Keratinocyte (primary cell): Measurements from ENCODE around the gene ANXA11. TPM values are rescaled to one million over a fixed set of nuclear protein-coding genes. Genes with fewer than 3 reads are reported as not detected.
A peak's percentile ranks its signal among the peaks of the same experiment; 100 is the strongest.

Experiments
- DNase-seq: peaks from one replicate; pipeline ENCODE4 v3.0.0-alpha.2; 2011; ENCODE audit warnings: low read depth, missing footprints, low spot score
- FAIRE-seq: peaks from 2 replicates; lab custom pipeline; 2011; peaks lifted over from hg19 to GRCh38; lab: Jason Lieb, UNC
- H2AFZ ChIP-seq: 2 replicates; pipeline ENCODE4 v1.6.0; 2012; ENCODE audit warnings: low read length, control low read depth, inconsistent platforms; ENCODE audit not compliant: control insufficient read depth
- H3K27ac ChIP-seq: 2 replicates; pipeline ENCODE4 v1.5.1; 2011; ENCODE audit warnings: low read length; ENCODE audit not compliant: control insufficient read depth, insufficient read depth
- H3K27me3 ChIP-seq: 3 replicates; pipeline ENCODE4 v1.6.0; 2011; ENCODE audit warnings: low read length; ENCODE audit not compliant: control insufficient read depth, insufficient read depth; ENCODE audit errors: extremely low read depth
- H3K36me3 ChIP-seq, 2 experiments: 2 replicates in 1 of 2; 3 replicates in 1 of 2; pipeline ENCODE4 v1.5.1; 2011; ENCODE audit warnings: low read length in 2 of 2, mild to moderate bottlenecking in 1 of 2; ENCODE audit not compliant: control insufficient read depth in 2 of 2, insufficient read depth in 2 of 2; ENCODE audit errors: extremely low read depth in 1 of 2
- H3K4me1 ChIP-seq: 3 replicates; pipeline ENCODE4 v1.5.1; 2011; ENCODE audit warnings: low read length; ENCODE audit not compliant: control insufficient read depth, insufficient read depth; ENCODE audit errors: extremely low read depth
- H3K4me2 ChIP-seq: 3 replicates; pipeline ENCODE4 v1.6.0; 2011; ENCODE audit warnings: low read depth, low read length; ENCODE audit not compliant: control insufficient read depth, insufficient read depth; ENCODE audit errors: extremely low read depth
- H3K4me3 ChIP-seq, 3 experiments: fragments of 200-600 bp in 1 of 3; sonication (generic) in 1 of 3; 2 replicates in 2 of 3; 3 replicates in 1 of 3; pipeline ENCODE4 v1.5.1; 2011 to 2016; ENCODE audit warnings: low read length in 3 of 3, mild to moderate bottlenecking in 3 of 3, control low read depth in 2 of 3, inconsistent platforms in 1 of 3, low read depth in 1 of 3, mixed read lengths in 1 of 3, mixed run types in 1 of 3, moderate library complexity in 1 of 3; ENCODE audit not compliant: control insufficient read depth in 2 of 3, insufficient read depth in 2 of 3; ENCODE audit errors: extremely low read depth in 1 of 3
- H3K79me2 ChIP-seq: 2 replicates; pipeline ENCODE4 v1.6.0; 2012; ENCODE audit warnings: low read length; ENCODE audit not compliant: control insufficient read depth, insufficient read depth
- H3K9ac ChIP-seq: 3 replicates; pipeline ENCODE4 v1.6.0; 2011; ENCODE audit warnings: low read length; ENCODE audit not compliant: control insufficient read depth, insufficient read depth; ENCODE audit errors: extremely low read depth
- H3K9me1 ChIP-seq: 3 replicates; pipeline ENCODE4 v1.6.0; 2011; ENCODE audit warnings: low read length; ENCODE audit not compliant: control insufficient read depth, insufficient read depth; ENCODE audit errors: extremely low read depth
- H3K9me3 ChIP-seq: 2 replicates; pipeline ENCODE4 v1.5.1; 2012; ENCODE audit warnings: low read depth, low read length; ENCODE audit not compliant: control insufficient read depth
- H4K20me1 ChIP-seq: 3 replicates; pipeline ENCODE4 v1.6.0; 2011; ENCODE audit warnings: low read length; ENCODE audit not compliant: control insufficient read depth, insufficient read depth; ENCODE audit errors: extremely low read depth
- CTCF ChIP-seq, 3 experiments: IDR thresholded peaks in 1 of 3; conservative IDR thresholded peaks in 1 of 3; optimal IDR thresholded peaks in 1 of 3; 2 replicates in 2 of 3; 3 replicates in 1 of 3; pipeline versions ENCODE3 to v1.5.1; 2011; ENCODE audit warnings: low read length in 3 of 3, mild to moderate bottlenecking in 3 of 3, moderate library complexity in 2 of 3, control low read depth in 1 of 3, inconsistent platforms in 1 of 3; ENCODE audit not compliant: insufficient read depth in 2 of 3; ENCODE audit errors: extremely low read depth in 1 of 3
- EZH2 ChIP-seq: IDR thresholded peaks from one replicate; pipeline ENCODE4 v1.6.1; 2012; ENCODE audit warnings: inconsistent platforms, mild to moderate bottlenecking, low read length, moderate library complexity
- dilution Hi-C: fragments of 300-500 bp; cut with MboI; formaldehyde crosslinking; loops from one replicate; pipeline ENCODE4 v1.7.0; 2020; ENCODE audit warnings: low sequenced_read_pairs; ENCODE audit not compliant: extremely low pct_ligation_motif_present
- polyA plus RNA-seq, 5 experiments: library from polyadenylated mRNA; depleted of rRNA in 3 of 5; stranded (reverse) in 3 of 5; stranded (forward) in 1 of 5; unstranded in 1 of 5; fragments of >200 nt; gene quantifications; 1 replicate in 1 of 5; 2 replicates in 3 of 5; 3 replicates in 1 of 5; pipeline versions ENCODE4 v1.2.1 to v1.2.3, GENCODE V29; 2011 to 2012; ENCODE audit warnings: missing spikeins in 2 of 5, low read depth in 1 of 5, low replicate concordance in 1 of 5

Gene ANXA11
- polyA plus RNA-seq, 1 donor (not counting 4 experiments of a cell fraction or from before 2014, with no cell fraction given): 97.9 TPM

DNA sequence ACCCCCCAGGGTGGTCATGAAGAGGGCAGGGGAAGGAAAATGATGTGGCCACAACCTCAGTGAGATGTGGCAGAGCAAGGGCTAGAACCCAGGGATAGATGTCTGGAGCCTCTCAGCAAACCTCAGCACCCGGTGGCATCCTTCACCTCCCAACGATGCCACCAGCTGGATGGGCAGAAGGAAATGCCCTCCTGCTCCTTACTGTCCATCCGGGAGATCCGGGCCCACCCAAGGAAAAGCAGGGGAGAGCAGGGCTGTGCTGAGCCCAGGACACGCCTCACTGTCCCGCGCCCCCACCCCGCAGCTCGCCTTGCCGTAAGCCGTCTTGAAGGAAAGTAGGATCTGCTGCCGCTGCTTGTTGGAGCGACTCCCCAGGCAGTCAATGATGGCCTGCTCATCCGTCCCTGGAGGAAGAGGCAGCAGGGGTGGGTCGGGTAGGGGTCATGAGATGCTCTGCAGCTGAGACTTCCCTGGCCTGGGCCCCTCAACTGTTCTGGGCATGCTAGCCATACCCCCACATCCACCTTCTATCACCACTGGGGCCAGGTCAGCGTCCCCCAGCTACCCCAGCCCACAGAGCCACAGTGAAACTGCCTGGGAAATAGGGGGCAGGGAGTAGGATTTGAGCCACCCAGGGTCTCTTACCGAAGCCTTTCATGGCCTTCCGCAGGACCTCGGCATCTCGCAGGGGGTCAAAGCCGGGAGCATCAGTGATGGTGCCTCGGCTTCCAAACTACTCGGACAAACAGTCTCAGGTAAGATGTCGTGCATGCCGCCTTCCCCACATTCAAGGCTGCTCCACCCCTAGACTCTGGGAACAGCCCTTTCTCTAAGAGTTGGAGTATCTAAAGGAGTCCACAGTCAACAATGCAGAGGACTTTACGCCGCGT is 38.5 kb downstream of the ANXA11 start:
- H3K9me1 ChIP-seq: no peaks in the 10 kb centered on the region
- H3K27me3 ChIP-seq: no peaks in the 10 kb centered on the region
- H3K36me3 ChIP-seq: peaks cover 17 to 23% of the 10 kb centered on the region in 2 experiments
- peaks cover 42% of the 10 kb centered on the region for H3K4me1 ChIP-seq
- FAIRE-seq (no peak), DNase-seq (no peak)
- H3K4me2 ChIP-seq: no peak overlapping the region
- peak overlapping the region; percentile 0 for H3K9ac ChIP-seq
- no peaks in the 10 kb centered on the region for H3K79me2 ChIP-seq
- H3K4me3 ChIP-seq: no peak overlapping the region
- no peak overlapping the region for H2AFZ ChIP-seq
- H4K20me1 ChIP-seq: peaks cover 6% of the 10 kb centered on the region
- no peaks in the 10 kb centered on the region for H3K9me3 ChIP-seq
- peak overlapping the region; percentile 70 for H3K27ac ChIP-seq
- dilution Hi-C loops: no loop called here
- TF ChIP-seq EZH2: no peak
- TF ChIP-seq CTCF (optimal IDR thresholded peaks at IDR 0.05 in 1 of 3, IDR thresholded peaks at IDR 0.05 in 1 of 3, conservative IDR thresholded peaks at IDR 0.05 in 1 of 3; ENCODE audit: extremely low read depth in 1 of 3, insufficient read depth in 2 of 3, low read length in 3 of 3): no peak

- H3K4me2 ChIP-seq: peak overlapping the region; percentile 41
- H3K4me3 ChIP-seq: no peak overlapping the region
- H3K9me1 ChIP-seq: no peaks in the 10 kb centered on the region
- H3K36me3 ChIP-seq: peaks cover 25% of the 10 kb centered on the region in 2 experiments
- peak overlapping the region; percentile 70 for H3K27ac ChIP-seq
- FAIRE-seq (peak; percentile 90), DNase-seq (no peak)
- H3K79me2 ChIP-seq: no peaks in the 10 kb centered on the region
- no peaks in the 10 kb centered on the region for H3K27me3 ChIP-seq
- H3K9ac ChIP-seq: peak overlapping the region; percentile 26
- peaks cover 34% of the 10 kb centered on the region for H3K4me1 ChIP-seq
- dilution Hi-C loops: no loop called here
- no peaks in the 10 kb centered on the region for H3K9me3 ChIP-seq
- no peak overlapping the region for H2AFZ ChIP-seq
- H4K20me1 ChIP-seq: peaks cover 2% of the 10 kb centered on the region
- TF ChIP-seq EZH2 (no peak), CTCF (optimal IDR thresholded peaks at IDR 0.05 in 1 of 3, IDR thresholded peaks at IDR 0.05 in 1 of 3, conservative IDR thresholded peaks at IDR 0.05 in 1 of 3; ENCODE audit: extremely low read depth in 1 of 3, insufficient read depth in 2 of 3, low read length in 3 of 3) (peak; percentile 43 to 50 (median 44))
Measured at GRCh38 chr10:80165173-80165572, 40.2 kb downstream of the ANXA11 start.
